Activated CD4-positive, alpha-beta memory T cell treated with anti-CD3 and anti-CD28 coated beads, Interleukin-2, amount 10 ng/mL, durations not matched to agents 7 days and 5 days (primary cell): ENCODE data around the gene PIAS1. TPM values are rescaled to one million over a fixed set of nuclear protein-coding genes. Genes with fewer than 3 reads are reported as not detected.
A peak's percentile ranks its signal among the peaks of the same experiment; 100 is the strongest.
"Not testable (repeated sequence)": the region's sequence is repeated elsewhere in the genome, so short reads cannot be mapped to it uniquely, and the experiment has no call there.

Experiments
- CTCF ChIA-PET: fragments of 350-600 bp; sonication (Branson Sonifier 250); formaldehyde crosslinking; loops from one replicate; lab custom pipeline; 2021; ENCODE audit warnings: antibody characterized with exemption, inconsistent platforms; lab: Charles Lee
- POLR2A ChIA-PET: fragments of 350-600 bp; sonication (Branson Sonifier 250); formaldehyde crosslinking; loops from one replicate; lab custom pipeline; 2021; ENCODE audit warnings: antibody characterized with exemption; lab: Charles Lee
- DNase-seq: peaks from one replicate; pipeline ENCODE4 v3.0.0-alpha.2; 2020
- H3K27ac Mint-ChIP-seq: one replicate; pipeline ENCODE4 v1.8.0; 2021; ENCODE audit warnings: mild to moderate bottlenecking, mixed read lengths
- H3K27me3 Mint-ChIP-seq: one replicate; pipeline ENCODE4 v1.8.0; 2021; ENCODE audit warnings: mixed read lengths
- H3K36me3 Mint-ChIP-seq: one replicate; pipeline ENCODE4 v1.8.0; 2021; ENCODE audit warnings: low read depth, mixed read lengths
- H3K4me1 Mint-ChIP-seq: one replicate; pipeline ENCODE4 v1.8.0; 2021; ENCODE audit warnings: mixed read lengths
- H3K4me3 Mint-ChIP-seq: one replicate; pipeline ENCODE4 v1.8.0; 2021; ENCODE audit warnings: mild to moderate bottlenecking, mixed read lengths
- H3K9me3 Mint-ChIP-seq: one replicate; pipeline ENCODE4 v1.8.0; 2021; ENCODE audit warnings: mixed read lengths
- total RNA-seq, 2 experiments: library from RNA; stranded (reverse); gene quantifications; one replicate each; pipeline ENCODE4 v1.2.3, GENCODE V29; 2021

The PIAS1 gene
- total RNA-seq, 2 experiments from 2014 or later, result 39.1 to 43.4 TPM

DNA sequence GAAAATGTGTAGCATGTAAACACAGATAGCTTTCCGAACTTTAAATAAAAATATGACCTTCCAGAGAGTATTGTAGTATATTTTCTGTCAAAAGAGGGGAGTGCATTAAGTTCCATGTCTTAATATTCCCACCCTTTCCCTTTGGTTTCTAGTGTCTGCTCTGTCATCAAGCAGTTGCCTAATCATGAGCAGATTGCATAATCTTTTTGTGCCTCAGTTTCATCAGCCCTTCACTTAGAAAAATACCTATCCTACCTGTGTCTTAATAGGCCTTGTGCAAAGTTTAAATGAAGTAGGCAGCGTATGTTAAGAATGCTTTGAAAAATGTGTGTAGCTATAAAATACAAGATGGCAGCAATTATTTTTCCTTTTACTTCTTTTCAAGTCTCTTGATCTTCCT, 98.2 kb downstream of the PIAS1 start:
- Mint-ChIP-seq H3K4me1 (peaks cover 10% of the 10 kb centered on the region), H3K27ac (no peak overlapping the region), H3K36me3 (peaks cover 36% of the 10 kb centered on the region), H3K9me3 (no peaks in the 10 kb centered on the region), H3K27me3 (no peaks in the 10 kb centered on the region), H3K4me3 (no peak overlapping the region)
- DNase-seq, result no peak
- ChIA-PET CTCF (no interaction called here), POLR2A (interaction anchor here (1.2 kb wide), 1 partner anchor 98 kb away, joined by 4 read pairs; no protein-coding TSS in a partner anchor)

DNA sequence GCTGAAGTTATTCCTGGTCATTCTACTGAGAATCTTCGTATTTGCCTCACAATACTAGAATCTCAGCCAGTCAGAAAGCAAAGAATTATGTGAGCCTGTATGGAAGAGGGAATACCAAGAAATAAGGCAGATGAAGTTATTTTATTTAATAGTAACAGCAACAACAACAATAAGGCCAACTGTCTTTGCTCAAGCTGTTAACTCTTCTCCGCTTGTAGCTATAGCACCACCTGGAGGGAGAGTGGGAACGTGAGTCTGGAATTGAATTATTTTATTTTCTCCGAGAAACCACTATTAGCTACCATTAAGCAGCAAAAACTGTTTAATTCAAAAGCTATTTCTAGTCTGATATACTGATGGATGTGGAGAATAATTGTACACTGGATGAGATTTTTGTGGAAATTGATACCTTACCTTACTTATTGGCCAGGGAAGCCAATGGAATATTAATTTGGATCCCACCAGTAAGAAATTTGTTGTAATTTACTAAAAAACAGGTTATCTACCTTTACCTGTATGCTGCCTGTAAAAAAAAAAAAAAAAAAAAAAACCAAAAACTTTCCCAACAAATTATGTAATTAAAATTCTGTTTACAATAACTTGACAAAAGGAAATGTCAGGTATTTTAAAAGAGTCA, 100.9 kb downstream of the PIAS1 start:
- no peaks in the 10 kb centered on the region for H3K27me3 Mint-ChIP-seq
- H3K4me1 Mint-ChIP-seq, result no peaks in the 10 kb centered on the region
- no peaks in the 10 kb centered on the region for H3K9me3 Mint-ChIP-seq
- ChIA-PET POLR2A (interaction anchor here (0.8 kb wide), 1 partner anchor 101 kb away, joined by 3 read pairs; the partner anchor contains the start of gene PIAS1), CTCF (interaction anchor here (1.2 to 2.4 kb wide), 4 partner anchors 292 to 459 kb away, joined by 3 to 18 read pairs (median 4); no protein-coding TSS in a partner anchor)
- H3K36me3 Mint-ChIP-seq, result peaks cover 31% of the 10 kb centered on the region
- H3K4me3 Mint-ChIP-seq, result no peak overlapping the region
- no peak overlapping the region for H3K27ac Mint-ChIP-seq
- no peak for DNase-seq

DNA sequence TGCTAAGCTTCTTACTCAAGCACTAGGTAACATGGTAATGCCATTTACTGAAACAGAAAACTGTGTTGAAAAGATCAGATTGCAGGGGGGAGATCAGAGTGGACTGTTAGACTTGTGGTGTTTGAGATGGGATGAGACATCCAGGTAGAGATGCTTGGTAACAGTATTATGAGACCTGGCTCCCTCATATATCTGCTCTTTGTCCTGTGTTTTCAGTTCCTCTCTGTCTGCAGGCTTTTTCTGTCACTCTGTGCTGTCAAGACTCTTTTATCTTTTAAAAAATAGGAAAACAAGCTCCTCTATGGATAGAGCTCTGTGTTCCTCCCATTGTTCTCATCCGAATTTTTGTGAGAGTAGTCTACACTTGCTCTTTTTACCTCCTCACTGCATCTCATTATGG, 103.0 kb downstream of the PIAS1 start:
- Mint-ChIP-seq H3K27ac (no peak overlapping the region), H3K9me3 (no peaks in the 10 kb centered on the region), H3K4me1 (no peaks in the 10 kb centered on the region), H3K4me3 (no peak overlapping the region), H3K36me3 (peaks cover 44% of the 10 kb centered on the region), H3K27me3 (no peaks in the 10 kb centered on the region)
- CTCF ChIA-PET, result no interaction called here
- DNase-seq, result no peak
- POLR2A ChIA-PET, result no interaction called here

DNA sequence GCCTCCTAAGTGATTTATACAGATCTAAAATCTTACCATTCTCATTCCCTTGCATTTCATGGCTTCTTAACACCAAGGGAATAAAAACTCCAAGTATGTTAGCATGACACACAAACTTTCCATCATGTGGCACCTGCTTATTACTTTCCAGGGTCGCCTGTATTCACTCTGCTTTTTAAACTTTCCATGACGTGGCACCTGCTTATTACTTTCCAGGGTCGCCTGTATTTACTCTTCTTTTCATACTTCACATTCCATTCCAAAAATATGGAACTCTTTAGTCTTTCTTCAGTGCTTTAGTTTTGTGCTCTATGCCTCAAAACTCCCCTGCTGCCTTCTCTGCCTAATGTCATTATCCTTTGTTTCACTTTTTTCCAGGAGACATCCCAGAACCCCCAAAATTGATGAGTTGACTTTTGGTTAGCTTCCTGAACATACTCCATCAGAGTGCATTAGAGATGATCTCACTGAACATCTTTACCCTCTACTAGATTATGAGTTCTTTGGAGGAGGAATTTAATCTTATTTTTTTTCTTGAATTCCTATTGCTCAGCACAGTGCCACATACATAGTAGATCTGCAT, 104.0 kb downstream of the PIAS1 start:
- no peak for DNase-seq
- no peak overlapping the region for H3K27ac Mint-ChIP-seq
- ChIA-PET POLR2A (no interaction called here), CTCF (no interaction called here)
- no peaks in the 10 kb centered on the region for H3K9me3 Mint-ChIP-seq
- no peaks in the 10 kb centered on the region for H3K27me3 Mint-ChIP-seq
- H3K36me3 Mint-ChIP-seq, result peaks cover 46% of the 10 kb centered on the region
- H3K4me3 Mint-ChIP-seq, result no peak overlapping the region
- H3K4me1 Mint-ChIP-seq, result no peaks in the 10 kb centered on the region

DNA sequence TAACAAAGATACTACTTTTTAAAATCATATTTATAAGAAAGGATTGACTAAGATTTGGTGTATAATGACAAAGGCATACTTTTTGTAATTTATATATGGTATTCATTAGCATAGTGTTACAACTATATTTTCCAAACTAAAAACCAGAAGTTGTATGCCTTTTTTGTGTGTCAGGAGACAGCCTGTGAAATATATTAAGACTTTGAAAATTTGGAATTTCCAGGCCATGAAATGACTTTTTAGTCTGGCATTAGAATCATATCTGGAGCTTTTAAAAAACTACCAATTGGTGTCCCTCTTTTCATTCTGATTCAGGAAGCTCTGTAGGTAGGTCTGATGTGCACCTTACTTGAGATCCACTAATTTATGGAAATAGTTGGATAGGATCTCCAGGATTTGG, 109.1 kb downstream of the PIAS1 start:
- Mint-ChIP-seq H3K4me3 (no peak overlapping the region), H3K36me3 (peaks cover 43% of the 10 kb centered on the region), H3K27me3 (no peaks in the 10 kb centered on the region), H3K4me1 (no peaks in the 10 kb centered on the region), H3K9me3 (no peaks in the 10 kb centered on the region), H3K27ac (no peak overlapping the region)
- CTCF ChIA-PET, result no interaction called here
- DNase-seq, result no peak
- POLR2A ChIA-PET, result interaction anchor here (1.3 kb wide), 1 partner anchor 109 kb away, joined by 5 read pairs; the partner anchor contains the start of gene PIAS1

DNA sequence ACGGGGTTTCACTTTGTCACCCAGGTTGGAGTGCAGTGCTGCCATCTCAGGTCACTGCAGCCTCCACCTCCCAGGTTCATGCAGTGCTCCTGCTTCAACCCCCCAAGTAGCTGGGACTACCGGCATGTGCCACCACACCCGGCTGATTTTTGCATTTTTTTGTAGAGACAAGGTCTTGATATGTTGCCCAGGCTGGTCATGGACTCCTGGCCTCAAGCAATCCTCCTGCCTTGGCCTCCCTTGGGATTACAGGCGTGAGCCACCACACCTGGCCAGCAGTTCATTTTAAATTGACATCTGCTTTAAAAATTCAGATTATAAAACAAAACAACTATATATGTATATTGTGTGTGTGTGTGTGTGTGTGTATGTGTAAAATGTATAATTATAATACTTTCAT, 112.7 kb downstream of the PIAS1 start:
- Mint-ChIP-seq H3K27me3 (no peaks in the 10 kb centered on the region), H3K9me3 (peaks cover under 1% of the 10 kb centered on the region), H3K36me3 (peaks cover 30% of the 10 kb centered on the region), H3K4me3 (no peak overlapping the region), H3K4me1 (no peaks in the 10 kb centered on the region), H3K27ac (no peak overlapping the region)
- ChIA-PET POLR2A (no interaction called here), CTCF (no interaction called here)
- DNase-seq, result no peak

DNA sequence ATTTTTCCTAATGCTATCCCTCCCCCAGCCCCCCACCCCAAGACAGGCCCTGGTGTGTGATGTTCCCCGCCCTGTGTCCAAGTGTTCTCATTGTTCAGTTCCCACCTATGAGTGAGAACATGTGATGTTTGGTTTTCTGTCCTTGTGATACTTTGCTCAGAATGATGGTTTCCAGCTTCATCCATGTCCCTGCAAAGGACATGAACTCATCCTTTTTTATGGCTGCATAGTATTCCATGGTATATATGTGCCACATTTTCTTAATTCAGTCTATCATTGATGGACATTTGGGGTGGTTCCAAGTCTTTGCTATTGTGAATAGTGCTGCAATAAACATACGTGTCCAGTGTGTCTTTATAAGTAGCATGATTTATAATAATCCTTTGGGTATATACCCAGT, 117.9 kb downstream of the PIAS1 start:
- CTCF ChIA-PET, DNase-seq, H3K27ac Mint-ChIP-seq, H3K4me3 Mint-ChIP-seq, POLR2A ChIA-PET, H3K9me3 Mint-ChIP-seq, H3K4me1 Mint-ChIP-seq, H3K27me3 Mint-ChIP-seq: not testable (repeated sequence)
- H3K36me3 Mint-ChIP-seq, result peaks cover 34% of the 10 kb centered on the region

DNA sequence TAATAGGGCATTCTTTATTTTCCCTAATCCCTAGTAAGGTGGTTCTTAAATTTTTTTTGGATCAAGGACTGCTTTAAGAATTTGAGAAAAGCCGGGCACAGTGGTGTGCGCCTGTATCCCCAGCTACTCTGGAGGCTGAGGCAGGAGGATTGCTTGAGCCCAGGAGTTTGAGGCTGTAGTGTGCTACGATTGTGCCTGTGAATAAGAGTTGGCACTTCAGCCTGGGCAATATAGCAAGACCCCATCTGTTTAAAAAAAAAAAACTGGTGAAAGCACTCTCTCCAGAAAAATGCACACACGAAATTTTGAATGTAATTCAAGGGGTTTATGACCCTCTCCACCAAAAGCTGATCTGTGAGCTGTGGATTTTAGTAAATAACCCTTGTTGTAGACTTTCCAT, 119.0 kb downstream of the PIAS1 start:
- ChIA-PET CTCF (no interaction called here), POLR2A (no interaction called here)
- H3K4me3 Mint-ChIP-seq, result no peak overlapping the region
- DNase-seq, result no peak
- peaks cover 4% of the 10 kb centered on the region for H3K9me3 Mint-ChIP-seq
- H3K27ac Mint-ChIP-seq, result no peak overlapping the region
- H3K4me1 Mint-ChIP-seq, result no peaks in the 10 kb centered on the region
- H3K27me3 Mint-ChIP-seq, result no peaks in the 10 kb centered on the region
- peaks cover 44% of the 10 kb centered on the region for H3K36me3 Mint-ChIP-seq

DNA sequence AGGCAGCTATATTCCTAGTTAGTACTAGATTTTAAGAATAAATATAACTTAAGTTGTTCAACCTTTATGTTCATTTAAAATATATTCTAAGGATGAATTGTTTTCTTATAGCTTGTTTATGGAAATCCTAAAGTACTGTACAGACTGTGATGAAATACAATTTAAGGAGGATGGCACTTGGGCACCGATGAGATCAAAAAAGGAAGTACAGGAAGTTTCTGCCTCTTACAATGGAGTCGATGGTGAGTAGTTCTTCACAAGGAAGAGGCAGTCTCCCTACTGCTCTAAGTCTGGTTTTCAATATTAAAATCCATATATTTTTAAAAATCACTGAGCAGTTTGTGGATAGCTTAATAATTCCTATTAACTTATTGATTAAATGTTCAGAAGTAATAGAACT, 121.4 kb downstream of the PIAS1 start:
- H3K27me3 Mint-ChIP-seq, result no peaks in the 10 kb centered on the region
- H3K4me3 Mint-ChIP-seq, result no peak overlapping the region
- H3K36me3 Mint-ChIP-seq, result peaks cover 50% of the 10 kb centered on the region
- no peak for DNase-seq
- H3K27ac Mint-ChIP-seq, result no peak overlapping the region
- CTCF ChIA-PET, result no interaction called here
- no peaks in the 10 kb centered on the region for H3K4me1 Mint-ChIP-seq
- POLR2A ChIA-PET, result no interaction called here
- peaks cover 4% of the 10 kb centered on the region for H3K9me3 Mint-ChIP-seq

DNA sequence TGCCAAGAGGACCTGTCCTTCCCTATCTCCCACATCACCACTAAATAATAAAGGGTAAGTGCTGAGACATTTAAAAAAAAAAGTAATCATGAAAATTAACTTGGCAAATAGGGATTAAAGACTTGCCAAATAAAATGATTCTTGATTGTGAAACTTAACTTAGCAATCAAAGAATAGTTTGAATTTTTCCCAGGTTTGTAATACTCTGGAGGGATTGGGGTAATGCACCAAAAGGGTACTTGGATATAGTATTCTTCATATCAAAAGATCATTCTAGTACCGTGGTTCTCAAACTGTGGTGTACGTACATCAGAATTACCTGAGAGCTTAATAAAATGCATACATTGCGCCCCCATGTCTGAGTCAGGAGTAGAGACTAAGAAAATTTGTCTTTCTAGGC, 122.5 kb downstream of the PIAS1 start:
- DNase-seq, result no peak
- no peaks in the 10 kb centered on the region for H3K27me3 Mint-ChIP-seq
- no peaks in the 10 kb centered on the region for H3K4me1 Mint-ChIP-seq
- ChIA-PET POLR2A (no interaction called here), CTCF (no interaction called here)
- no peak overlapping the region for H3K4me3 Mint-ChIP-seq
- no peak overlapping the region for H3K27ac Mint-ChIP-seq
- peaks cover 56% of the 10 kb centered on the region for H3K36me3 Mint-ChIP-seq
- peaks cover 4% of the 10 kb centered on the region for H3K9me3 Mint-ChIP-seq

DNA sequence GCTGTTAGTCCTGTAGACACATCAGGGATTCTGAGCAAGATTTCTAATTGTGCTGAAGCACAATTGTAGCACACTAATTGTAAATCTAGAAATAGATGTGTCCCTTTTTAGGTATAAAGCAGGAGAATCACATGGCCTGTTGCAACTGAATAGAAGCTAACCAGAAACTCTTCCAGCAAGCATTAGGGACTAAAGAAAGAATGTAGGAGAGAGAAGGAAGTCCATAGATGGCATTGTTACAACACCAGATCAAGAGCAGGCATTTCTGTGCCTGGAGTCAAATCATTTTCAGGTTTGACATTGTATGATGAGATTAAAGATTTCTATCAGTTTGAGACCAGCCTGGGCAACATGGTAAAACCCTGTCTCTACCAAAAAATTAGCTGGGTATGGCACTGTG, 123.6 kb downstream of the PIAS1 start:
- H3K9me3 Mint-ChIP-seq, result no peaks in the 10 kb centered on the region
- CTCF ChIA-PET, result no interaction called here
- H3K4me3 Mint-ChIP-seq, result no peak overlapping the region
- no peaks in the 10 kb centered on the region for H3K4me1 Mint-ChIP-seq
- no peak for DNase-seq
- H3K36me3 Mint-ChIP-seq, result peaks cover 55% of the 10 kb centered on the region
- no peaks in the 10 kb centered on the region for H3K27me3 Mint-ChIP-seq
- H3K27ac Mint-ChIP-seq, result no peak overlapping the region
- POLR2A ChIA-PET, result no interaction called here

DNA sequence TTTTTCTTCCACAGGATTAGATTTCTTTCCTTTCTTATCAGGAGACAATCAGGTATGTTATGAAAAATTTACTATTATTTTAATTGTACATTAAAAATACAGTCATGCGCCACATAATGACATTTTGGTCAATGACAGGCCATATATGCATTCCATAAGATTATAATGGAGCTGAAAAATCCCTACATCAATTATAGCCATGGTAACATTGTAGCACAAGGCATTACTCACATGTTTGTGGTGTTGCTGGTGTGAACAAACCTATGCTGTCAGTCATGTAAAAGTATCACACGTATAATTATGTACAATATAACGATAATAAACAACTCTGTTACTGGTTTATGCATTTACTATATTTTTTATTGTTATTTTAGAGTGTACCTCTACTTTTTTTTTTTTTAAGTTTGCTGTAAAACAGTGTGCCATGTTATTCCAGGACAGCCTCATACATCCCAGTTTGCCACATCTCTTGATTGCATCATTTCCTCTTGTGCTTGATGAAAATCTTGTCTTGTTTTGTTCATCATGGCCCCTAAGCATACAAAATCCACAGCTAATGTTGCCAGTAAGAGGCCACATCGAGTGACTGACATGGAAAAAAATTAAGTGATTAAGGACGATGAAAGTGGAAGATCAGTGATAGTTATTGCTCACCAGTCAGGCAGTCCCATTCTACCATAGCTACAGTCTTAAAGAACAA, 129.7 kb downstream of the PIAS1 start:
- H3K27ac Mint-ChIP-seq, result peak overlapping the region; percentile 60

More for the DNA sequence above, 129.7 kb downstream of the PIAS1 start:
- ChIA-PET CTCF (no interaction called here), POLR2A (interaction anchor here (2.9 kb wide), 1 partner anchor 129 kb away, joined by 11 read pairs; the partner anchor contains the start of gene PIAS1)
- no peak for DNase-seq
- Mint-ChIP-seq H3K27me3 (no peaks in the 10 kb centered on the region), H3K4me1 (peaks cover 6% of the 10 kb centered on the region), H3K9me3 (no peaks in the 10 kb centered on the region), H3K36me3 (peaks cover 61% of the 10 kb centered on the region), H3K4me3 (no peak overlapping the region)
